H9 (cell line): ENCODE measurements around the gene NECTIN1. TPM values are rescaled to one million over a fixed set of nuclear protein-coding genes. Genes with fewer than 3 reads are reported as not detected.

Experiments
- DNase-seq: peaks from one replicate; pipeline ENCODE4 v3.0.0-alpha.2; 2017
- H2AFZ ChIP-seq: one replicate; pipeline ENCODE4 v1.6.1; 2013; ENCODE audit warnings: mild to moderate bottlenecking, low read length, control low read depth, moderate library complexity
- H2AK5ac ChIP-seq: 2 replicates; pipeline ENCODE4 v1.6.1; 2013; ENCODE audit warnings: low read length, control low read depth, mixed read lengths; ENCODE audit not compliant: insufficient read length
- H2BK120ac ChIP-seq: one replicate; pipeline ENCODE4 v1.6.1; 2013; ENCODE audit warnings: low read depth, mild to moderate bottlenecking, low read length, control low read depth, inconsistent platforms; ENCODE audit not compliant: poor library complexity, severe bottlenecking
- H2BK12ac ChIP-seq: 2 replicates; pipeline ENCODE4 v1.6.1; 2013; ENCODE audit warnings: low read length, control low read depth, mixed read lengths, low read depth; ENCODE audit not compliant: insufficient read length
- H2BK15ac ChIP-seq: 2 replicates; pipeline ENCODE4 v1.6.1; 2013; ENCODE audit warnings: low read depth, low read length, control low read depth
- H2BK20ac ChIP-seq: one replicate; pipeline ENCODE4 v1.6.1; 2013; ENCODE audit warnings: low read depth, mild to moderate bottlenecking, low read length, control low read depth, inconsistent platforms; ENCODE audit not compliant: poor library complexity, severe bottlenecking
- H2BK5ac ChIP-seq: 2 replicates; pipeline ENCODE4 v1.6.1; 2013; ENCODE audit warnings: low read length, control low read depth, mixed read lengths; ENCODE audit not compliant: insufficient read length
- H3K14ac ChIP-seq: 2 replicates; pipeline ENCODE4 v1.6.1; 2013; ENCODE audit warnings: low read length, control low read depth; ENCODE audit not compliant: insufficient read depth
- H3K18ac ChIP-seq: 2 replicates; pipeline ENCODE4 v1.6.1; 2013; ENCODE audit warnings: low read depth, mild to moderate bottlenecking, mixed read lengths, low read length, control low read depth; ENCODE audit not compliant: insufficient read length
- H3K23ac ChIP-seq: 2 replicates; pipeline ENCODE4 v1.6.1; 2013; ENCODE audit warnings: low read length, control low read depth, mixed read lengths, low read depth; ENCODE audit not compliant: insufficient read length
- H3K23me2 ChIP-seq: 2 replicates; pipeline ENCODE4 v1.6.1; 2013; ENCODE audit warnings: low read depth, mild to moderate bottlenecking, mixed read lengths, low read length, control low read depth; ENCODE audit not compliant: insufficient read length, poor library complexity, severe bottlenecking
- H3K27ac ChIP-seq: 2 replicates; pipeline ENCODE4 v1.5.1; 2013; ENCODE audit warnings: low read length, control low read depth, mixed read lengths, low read depth; ENCODE audit not compliant: insufficient read length
- H3K27me3 ChIP-seq: 2 replicates; pipeline ENCODE4 v1.6.1; 2013; ENCODE audit warnings: low read length, control low read depth, inconsistent platforms; ENCODE audit not compliant: insufficient read depth
- H3K4ac ChIP-seq: 2 replicates; pipeline ENCODE4 v1.6.1; 2013; ENCODE audit warnings: low read depth, mild to moderate bottlenecking, control low read depth, inconsistent platforms, low read length, moderate library complexity
- H3K4me1 ChIP-seq: 2 replicates; pipeline ENCODE4 v1.6.1; 2013; ENCODE audit warnings: low read length, control low read depth, inconsistent platforms; ENCODE audit not compliant: insufficient read depth
- H3K4me2 ChIP-seq: 2 replicates; pipeline ENCODE4 v1.6.1; 2013; ENCODE audit warnings: low read length, control low read depth, mixed read lengths; ENCODE audit not compliant: insufficient read length, insufficient read depth
- H3K56ac ChIP-seq: 2 replicates; pipeline ENCODE4 v1.6.1; 2013; ENCODE audit warnings: low read depth, mild to moderate bottlenecking, mixed read lengths, low read length, control low read depth; ENCODE audit not compliant: insufficient read length
- H3K79me1 ChIP-seq: 2 replicates; pipeline ENCODE4 v1.6.1; 2013; ENCODE audit warnings: low read depth, mild to moderate bottlenecking, moderate library complexity, low read length, control low read depth, inconsistent platforms; ENCODE audit not compliant: insufficient read depth, poor library complexity, severe bottlenecking
- H3K79me2 ChIP-seq: 2 replicates; pipeline ENCODE4 v1.6.1; 2013; ENCODE audit warnings: low read length, control low read depth, inconsistent platforms; ENCODE audit not compliant: insufficient read depth
- H3K9ac ChIP-seq: 2 replicates; pipeline ENCODE4 v1.6.1; 2013; ENCODE audit warnings: low read length, control low read depth, mixed read lengths; ENCODE audit not compliant: insufficient read length; ENCODE audit errors: extremely low read depth
- H3K9me3 ChIP-seq: one replicate; pipeline ENCODE4 v1.6.1; 2013; ENCODE audit warnings: low read depth, low read length, inconsistent platforms; ENCODE audit not compliant: control insufficient read depth
- H3T11ph ChIP-seq: one replicate; pipeline ENCODE4 v1.6.1; 2013; ENCODE audit warnings: mild to moderate bottlenecking, low read length, control low read depth, inconsistent platforms
- H4K20me1 ChIP-seq: one replicate; pipeline ENCODE4 v1.6.1; 2013; ENCODE audit not compliant: control insufficient read depth, insufficient read length, insufficient read depth
- H4K5ac ChIP-seq: 2 replicates; pipeline ENCODE4 v1.6.1; 2013; ENCODE audit warnings: low read depth, mild to moderate bottlenecking, mixed read lengths, low read length, control low read depth; ENCODE audit not compliant: insufficient read length
- H4K8ac ChIP-seq: replicated peaks from 2 replicates; pipeline ENCODE4 v1.6.1; 2013; ENCODE audit warnings: low read length, control low read depth, mixed read lengths, low read depth; ENCODE audit not compliant: insufficient read length
- H4K91ac ChIP-seq: 2 replicates; pipeline ENCODE4 v1.6.1; 2013; ENCODE audit warnings: low read depth, mild to moderate bottlenecking, moderate library complexity, mixed read lengths, low read length, control low read depth; ENCODE audit not compliant: insufficient read length
- H3K27ac Mint-ChIP-seq, 3 experiments: 2 replicates in 2 of 3; 3 replicates in 1 of 3; pipeline ENCODE4 v1.8.0; 2020 to 2021; ENCODE audit warnings: mixed read lengths in 3 of 3, mild to moderate bottlenecking in 1 of 3, moderate library complexity in 1 of 3
- H3K27me3 Mint-ChIP-seq: 2 replicates; pipeline ENCODE4 v1.8.0; 2021; ENCODE audit warnings: low read depth, mild to moderate bottlenecking, moderate library complexity, mixed read lengths
- H3K36me3 Mint-ChIP-seq, 3 experiments: 2 replicates in 2 of 3; 3 replicates in 1 of 3; pipeline ENCODE4 v1.8.0; 2020 to 2021; ENCODE audit warnings: low read depth in 3 of 3, mixed read lengths in 3 of 3; ENCODE audit not compliant: insufficient read depth in 1 of 3
- H3K4me1 Mint-ChIP-seq, 2 experiments: 2 replicates each; pipeline ENCODE4 v1.8.0; 2020; ENCODE audit warnings: mixed read lengths in 2 of 2
- H3K4me3 Mint-ChIP-seq, 2 experiments: 2 replicates in 1 of 2; 3 replicates in 1 of 2; pipeline ENCODE4 v1.8.0; 2020 to 2021; ENCODE audit warnings: mild to moderate bottlenecking in 2 of 2, mixed read lengths in 2 of 2, moderate library complexity in 1 of 2
- H3K9me3 Mint-ChIP-seq, 2 experiments: 2 replicates in 1 of 2; 3 replicates in 1 of 2; pipeline ENCODE4 v1.8.0; 2020; ENCODE audit warnings: mild to moderate bottlenecking in 2 of 2, mixed read lengths in 2 of 2, moderate library complexity in 1 of 2
- WGBS: extraction: QIAGEN DNeasy Blood & Tissue Kit; methylation state at CpG from one replicate; pipeline ENCODE4 v1.1.7; 2013; ENCODE audit warnings: missing lambda C conversion rate, low lambda C conversion rate, mixed read lengths; ENCODE audit not compliant: insufficient read length; ENCODE audit errors: extremely low coverage; 5-methylcytosine and 5-hydroxymethylcytosine counted together
- total RNA-seq: library from RNA; stranded (reverse); gene quantifications from 2 replicates; pipeline ENCODE4 v1.2.1, GENCODE V29; 2021
- TF ChIP-seq, protein P1 (sequence below): fragments of 200-600 bp; sonication (generic); conservative IDR thresholded peaks from 3 replicates; pipeline ENCODE4 v1.8.0; 2021; ENCODE audit warnings: antibody characterized with exemption, mild to moderate bottlenecking

The NECTIN1 gene
- total RNA-seq, 1 experiment from 2014 or later = 113 TPM

GRCh38 chr11:119689302-119689701 lies 39.7 kb downstream of the NECTIN1 start:
- H3K14ac ChIP-seq = no peak overlapping the region; the same call in 1 of the 2 replicates
- H2AK5ac ChIP-seq = no peak overlapping the region
- no peaks in the 10 kb centered on the region for H3K9me3 ChIP-seq
- Mint-ChIP-seq H3K4me3 (no peak overlapping the region; a peak in 1 of 5 replicates), H3K4me1 (peaks cover 81 to 85% of the 10 kb centered on the region in 2 experiments), H3K36me3 (no peaks in the 10 kb centered on the region), H3K27ac (no peak overlapping the region), H3K9me3 (no peaks in the 10 kb centered on the region), H3K27me3 (peaks cover 2% of the 10 kb centered on the region; the same call in 1 of the 2 replicates)
- no peak overlapping the region for H4K5ac ChIP-seq
- H3K79me1 ChIP-seq = peaks cover 22% of the 10 kb centered on the region
- H3T11ph ChIP-seq = no peak overlapping the region
- H3K4ac ChIP-seq = no peak overlapping the region
- no peak overlapping the region for H2BK5ac ChIP-seq
- no peak overlapping the region for H3K18ac ChIP-seq
- H3K23me2 ChIP-seq = no peaks in the 10 kb centered on the region
- no peaks in the 10 kb centered on the region for H3K27me3 ChIP-seq
- no peak overlapping the region for H2BK12ac ChIP-seq
- no peak overlapping the region for H2BK20ac ChIP-seq
- no peak overlapping the region for H2AFZ ChIP-seq
- H3K23ac ChIP-seq = no peak overlapping the region
- no peak overlapping the region for H3K56ac ChIP-seq
- peaks cover 5% of the 10 kb centered on the region for H4K20me1 ChIP-seq
- DNase-seq = no peak
- no peak overlapping the region for H4K91ac ChIP-seq
- peaks cover 21% of the 10 kb centered on the region for H3K4me1 ChIP-seq
- no peak overlapping the region for H2BK120ac ChIP-seq
- H2BK15ac ChIP-seq = no peak overlapping the region
- TF ChIP-seq, protein P1, sequence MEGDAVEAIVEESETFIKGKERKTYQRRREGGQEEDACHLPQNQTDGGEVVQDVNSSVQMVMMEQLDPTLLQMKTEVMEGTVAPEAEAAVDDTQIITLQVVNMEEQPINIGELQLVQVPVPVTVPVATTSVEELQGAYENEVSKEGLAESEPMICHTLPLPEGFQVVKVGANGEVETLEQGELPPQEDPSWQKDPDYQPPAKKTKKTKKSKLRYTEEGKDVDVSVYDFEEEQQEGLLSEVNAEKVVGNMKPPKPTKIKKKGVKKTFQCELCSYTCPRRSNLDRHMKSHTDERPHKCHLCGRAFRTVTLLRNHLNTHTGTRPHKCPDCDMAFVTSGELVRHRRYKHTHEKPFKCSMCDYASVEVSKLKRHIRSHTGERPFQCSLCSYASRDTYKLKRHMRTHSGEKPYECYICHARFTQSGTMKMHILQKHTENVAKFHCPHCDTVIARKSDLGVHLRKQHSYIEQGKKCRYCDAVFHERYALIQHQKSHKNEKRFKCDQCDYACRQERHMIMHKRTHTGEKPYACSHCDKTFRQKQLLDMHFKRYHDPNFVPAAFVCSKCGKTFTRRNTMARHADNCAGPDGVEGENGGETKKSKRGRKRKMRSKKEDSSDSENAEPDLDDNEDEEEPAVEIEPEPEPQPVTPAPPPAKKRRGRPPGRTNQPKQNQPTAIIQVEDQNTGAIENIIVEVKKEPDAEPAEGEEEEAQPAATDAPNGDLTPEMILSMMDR = no peak
- peaks cover 11% of the 10 kb centered on the region; the same call in 1 of the 2 replicates for H3K79me2 ChIP-seq
- H3K9ac ChIP-seq = no peak overlapping the region
- no peak overlapping the region for H3K27ac ChIP-seq
- no peak overlapping the region for H4K8ac ChIP-seq
- H3K4me2 ChIP-seq = no peak overlapping the region
- no CpG with 5 or more reads among the region's 7 CpGs for WGBS
